ENCODE data around the gene ADGRA1.

Gene ADGRA1

GRCh38 chr10:133042061-133042460 is 45.7 kb upstream of the ADGRA1 start:
- TF ChIP-seq CTCF (IDR thresholded peaks at IDR 0.05; ENCODE audit: low read depth, low read length): no peak

GRCh38 chr10:133042816-133043215 is 44.9 kb upstream of the ADGRA1 start:
- TF ChIP-seq CTCF (IDR thresholded peaks at IDR 0.05; ENCODE audit: low read depth, low read length): no peak
- no peak for DNase-seq (ENCODE audit: extremely low read depth, low read depth)

More at GRCh38 chr10:133042061-133042460, 45.7 kb upstream of the ADGRA1 start:
- DNase-seq (ENCODE audit: extremely low read depth, low read depth): no peak

- TF ChIP-seq CTCF (IDR thresholded peaks at IDR 0.05; ENCODE audit: low read depth, low read length): no peak
- DNase-seq (ENCODE audit: extremely low read depth, low read depth): no peak
These were observed 44.0 kb upstream of the ADGRA1 start for GRCh38 chr10:133043541-133044225.

- TF ChIP-seq CTCF (IDR thresholded peaks at IDR 0.05; ENCODE audit: low read depth, low read length): no peak
- no peak for DNase-seq (ENCODE audit: extremely low read depth, low read depth)
These were observed 43.3 kb upstream of the ADGRA1 start for GRCh38 chr10:133044401-133044811.

- no peak for DNase-seq (ENCODE audit: extremely low read depth, low read depth)
- TF ChIP-seq CTCF (IDR thresholded peaks at IDR 0.05; ENCODE audit: low read depth, low read length): no peak
These were observed 42.0 kb upstream of the ADGRA1 start for GRCh38 chr10:133045556-133046389.

GRCh38 chr10:133046390-133046765 is 41.3 kb upstream of the ADGRA1 start:
- no peak for TF ChIP-seq CTCF (IDR thresholded peaks at IDR 0.05; ENCODE audit: low read depth, low read length)
- DNase-seq (ENCODE audit: extremely low read depth, low read depth): no peak

- no peak for TF ChIP-seq CTCF (IDR thresholded peaks at IDR 0.05; ENCODE audit: low read depth, low read length)
- no peak for DNase-seq (ENCODE audit: extremely low read depth, low read depth)
These were observed 40.1 kb upstream of the ADGRA1 start for GRCh38 chr10:133047526-133048123.
